HG02678 (cell line): Measurements from ENCODE around the gene MTCL1.

Experiments
- ATAC-seq: cut with Tn5 transposase; IDR thresholded peaks from one replicate; pipeline ENCODE4 v1.9.1; 2021; ENCODE audit warnings: mild to moderate bottlenecking, moderate library complexity; ENCODE audit not compliant: unreplicated experiment

The MTCL1 gene

GRCh38 chr18:8806100-8806797 is 100.9 kb downstream of the MTCL1 start:
- ATAC-seq: no peak

DNA sequence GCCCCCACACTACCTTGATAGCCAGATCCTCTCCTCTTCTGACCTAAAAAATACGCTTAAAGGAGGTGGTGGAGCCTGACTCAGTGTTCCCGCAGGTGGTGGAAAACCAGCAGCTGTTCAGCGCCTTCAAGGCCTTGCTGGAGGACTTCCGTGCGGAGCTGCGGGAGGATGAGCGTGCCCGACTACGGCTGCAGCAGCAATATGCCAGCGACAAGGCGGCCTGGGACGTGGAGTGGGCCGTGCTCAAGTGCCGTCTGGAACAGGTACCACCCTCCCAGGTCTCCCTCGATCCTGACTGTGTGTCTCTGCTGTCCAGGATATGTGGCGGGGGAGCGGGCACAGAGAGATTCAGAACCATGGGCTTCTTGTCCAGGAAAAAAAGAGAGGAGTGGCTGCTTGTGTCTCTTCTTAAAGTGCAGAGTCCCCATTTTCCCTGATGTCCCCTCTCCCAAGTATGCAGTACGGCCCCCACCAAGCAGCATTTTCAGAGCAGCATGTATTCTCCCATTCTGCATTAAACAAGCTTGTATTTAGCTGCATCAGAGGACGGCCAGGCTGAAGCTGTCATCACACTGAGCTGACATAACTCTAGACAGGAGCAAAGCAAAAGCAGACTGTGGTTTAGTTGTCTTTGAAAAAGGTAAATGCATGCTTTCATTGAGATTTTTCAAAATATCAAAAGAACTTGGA is 101.6 kb downstream of the MTCL1 start:
- no peak for ATAC-seq

DNA sequence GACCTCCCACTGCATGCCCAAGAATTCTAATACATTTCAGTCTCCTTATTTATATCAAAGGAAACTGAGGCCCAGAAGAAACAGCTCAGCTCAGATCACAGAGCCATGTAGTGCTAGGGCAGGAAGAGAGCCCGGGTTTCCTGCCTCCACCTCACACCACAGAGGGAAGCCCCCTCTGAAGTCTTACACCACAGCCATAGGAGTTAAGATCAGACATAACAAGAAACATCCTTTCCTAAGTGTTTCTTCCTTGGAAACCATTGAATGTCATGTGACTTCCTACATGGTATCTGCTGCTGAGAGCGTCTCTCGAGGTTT is 102.1 kb downstream of the MTCL1 start:
- ATAC-seq: no peak

DNA sequence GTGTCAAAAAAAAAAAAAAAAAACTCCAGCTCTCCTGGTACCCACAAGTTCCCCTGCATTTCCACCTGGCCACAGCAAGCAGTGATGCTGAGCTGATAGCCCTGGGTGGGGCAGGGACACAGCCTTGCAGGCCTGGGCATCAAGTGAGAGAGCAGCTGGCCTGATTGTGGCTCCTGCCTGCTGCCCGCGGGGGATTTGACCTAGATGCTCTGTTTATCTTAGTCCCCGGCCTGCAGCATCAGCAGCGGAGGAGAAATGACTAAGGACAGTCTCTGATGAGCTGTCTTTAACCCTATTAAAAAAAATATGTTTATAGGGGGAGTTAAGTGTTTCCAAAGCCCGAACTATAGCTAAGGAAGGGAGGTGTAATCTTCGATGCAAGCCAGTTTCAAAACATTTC is 102.6 kb downstream of the MTCL1 start:
- ATAC-seq: no peak

GRCh38 chr18:8809514-8809913 is 104.2 kb downstream of the MTCL1 start:
- no peak for ATAC-seq

GRCh38 chr18:8810157-8810556 is 104.8 kb downstream of the MTCL1 start:
- ATAC-seq: no peak

GRCh38 chr18:8811115-8811514 is 105.8 kb downstream of the MTCL1 start:
- ATAC-seq: no peak

- ATAC-seq: no peak
These were observed 107.3 kb downstream of the MTCL1 start for GRCh38 chr18:8812631-8813030.

- ATAC-seq: no peak
These were observed 108.3 kb downstream of the MTCL1 start for GRCh38 chr18:8813611-8814010.

GRCh38 chr18:8814206-8814605 is 108.8 kb downstream of the MTCL1 start:
- ATAC-seq: no peak

DNA sequence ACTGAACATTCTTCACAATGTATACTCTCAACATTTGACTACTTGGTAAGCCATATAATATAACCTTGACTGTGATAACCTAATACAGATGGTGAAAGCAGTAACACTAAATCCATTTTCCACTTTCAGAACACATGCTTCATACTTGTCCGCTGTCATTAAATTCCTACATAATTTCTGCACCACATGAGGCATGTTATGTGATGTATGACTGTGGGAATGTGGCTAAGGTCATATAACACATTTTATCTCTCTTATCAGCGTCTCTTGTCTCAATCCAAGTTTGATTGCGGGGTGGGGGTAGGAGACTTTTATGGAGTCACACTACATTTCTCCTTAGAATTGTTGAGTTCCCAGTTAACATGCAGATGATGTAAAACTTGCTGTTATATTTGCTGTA is 110.9 kb downstream of the MTCL1 start:
- no peak for ATAC-seq

GRCh38 chr18:8816816-8817215 is 111.5 kb downstream of the MTCL1 start:
- ATAC-seq: no peak

DNA sequence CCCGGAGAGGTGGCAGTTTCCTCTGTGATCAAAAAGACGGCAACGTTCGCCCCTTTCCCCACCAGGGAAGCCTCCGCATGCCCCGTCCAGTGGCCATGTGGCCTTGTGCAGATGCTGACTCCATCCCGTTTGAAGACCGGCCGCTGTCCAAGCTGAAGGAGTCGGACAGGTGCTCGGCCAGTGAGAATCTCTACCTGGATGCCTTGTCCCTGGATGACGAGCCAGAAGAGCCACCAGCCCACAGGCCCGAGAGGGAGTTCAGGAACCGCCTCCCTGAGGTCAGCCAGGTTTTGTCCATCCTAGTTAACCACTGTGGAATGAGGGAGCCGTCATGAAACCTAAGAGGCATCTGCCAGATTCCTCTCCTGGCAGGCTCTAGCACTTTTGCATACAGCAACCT is 113.6 kb downstream of the MTCL1 start:
- no peak for ATAC-seq

DNA sequence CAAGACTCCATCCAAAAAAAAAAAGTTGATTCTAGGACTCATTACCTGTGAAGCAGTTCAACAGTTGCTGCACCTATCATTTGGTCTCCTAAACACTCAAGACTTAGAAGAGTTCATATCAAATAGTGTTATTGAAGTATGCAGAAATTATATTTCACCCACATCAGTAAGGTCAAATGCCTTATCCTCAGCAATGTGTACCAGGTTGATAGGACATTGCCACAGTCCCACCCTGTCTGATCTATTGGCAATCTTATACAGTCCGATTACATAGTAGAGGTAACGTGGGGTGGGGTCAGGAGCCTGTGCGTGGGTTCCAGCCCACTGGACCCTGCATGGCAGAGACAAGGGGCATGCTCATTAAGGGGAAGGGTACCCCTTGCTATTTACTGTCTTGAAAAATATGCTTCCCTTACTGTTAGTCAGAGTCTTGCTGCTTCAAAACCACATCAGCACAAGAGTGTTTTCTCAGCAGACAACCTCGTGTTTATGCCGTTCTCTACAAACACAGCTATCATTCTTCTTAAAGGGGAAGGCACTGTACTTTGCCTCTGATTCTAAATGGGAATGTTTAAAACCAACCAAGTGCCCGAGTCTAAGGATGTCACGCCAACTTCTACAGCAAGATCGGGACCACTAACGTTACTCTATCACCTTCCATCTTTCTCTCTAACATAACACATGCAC is 115.2 kb downstream of the MTCL1 start:
- ATAC-seq: no peak

GRCh38 chr18:8821083-8821465 is 115.7 kb downstream of the MTCL1 start:
- ATAC-seq: no peak

- no peak for ATAC-seq
These were observed 116.2 kb downstream of the MTCL1 start for GRCh38 chr18:8821531-8821930.

DNA sequence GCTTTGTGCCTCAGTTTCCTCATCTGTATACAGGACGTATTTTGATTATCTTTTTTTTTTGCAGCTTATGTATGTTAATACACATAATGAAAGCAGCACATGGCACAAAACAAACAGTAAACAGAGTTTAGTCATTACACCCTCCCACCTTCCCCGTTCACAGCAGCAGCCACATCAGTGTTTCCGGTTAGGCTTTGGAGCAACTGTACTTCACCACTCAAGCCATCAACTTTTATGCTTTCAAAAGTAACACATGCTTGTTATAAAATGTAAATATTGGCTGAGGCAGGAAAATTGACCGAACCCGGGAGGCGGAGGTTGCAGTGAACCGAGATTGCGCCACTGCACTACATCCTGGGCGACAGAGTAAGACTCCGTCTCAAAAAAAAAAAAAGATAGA is 117.3 kb downstream of the MTCL1 start:
- ATAC-seq: no peak

DNA sequence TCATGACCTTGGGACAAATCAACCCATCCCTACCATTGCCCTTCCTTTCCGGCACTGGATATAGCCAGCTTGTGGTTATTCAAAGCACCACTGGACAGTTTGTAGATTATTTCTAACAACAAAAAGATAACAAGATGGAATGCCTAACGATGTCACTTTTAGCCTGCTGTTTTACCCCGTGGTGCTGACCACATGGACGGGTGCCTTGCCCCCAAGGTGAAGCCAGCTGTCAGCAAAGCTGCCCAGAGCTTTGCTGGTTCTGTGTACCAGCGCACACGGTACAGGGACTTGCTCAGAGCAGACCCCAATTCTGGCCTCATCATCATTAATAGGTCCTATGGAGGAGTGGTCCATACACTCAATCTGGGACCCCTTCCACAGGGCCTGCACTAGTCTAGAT is 118.2 kb downstream of the MTCL1 start:
- ATAC-seq: no peak

GRCh38 chr18:8824846-8825245 is 119.5 kb downstream of the MTCL1 start:
- no peak for ATAC-seq

GRCh38 chr18:8825273-8825672 is 119.9 kb downstream of the MTCL1 start:
- no peak for ATAC-seq

DNA sequence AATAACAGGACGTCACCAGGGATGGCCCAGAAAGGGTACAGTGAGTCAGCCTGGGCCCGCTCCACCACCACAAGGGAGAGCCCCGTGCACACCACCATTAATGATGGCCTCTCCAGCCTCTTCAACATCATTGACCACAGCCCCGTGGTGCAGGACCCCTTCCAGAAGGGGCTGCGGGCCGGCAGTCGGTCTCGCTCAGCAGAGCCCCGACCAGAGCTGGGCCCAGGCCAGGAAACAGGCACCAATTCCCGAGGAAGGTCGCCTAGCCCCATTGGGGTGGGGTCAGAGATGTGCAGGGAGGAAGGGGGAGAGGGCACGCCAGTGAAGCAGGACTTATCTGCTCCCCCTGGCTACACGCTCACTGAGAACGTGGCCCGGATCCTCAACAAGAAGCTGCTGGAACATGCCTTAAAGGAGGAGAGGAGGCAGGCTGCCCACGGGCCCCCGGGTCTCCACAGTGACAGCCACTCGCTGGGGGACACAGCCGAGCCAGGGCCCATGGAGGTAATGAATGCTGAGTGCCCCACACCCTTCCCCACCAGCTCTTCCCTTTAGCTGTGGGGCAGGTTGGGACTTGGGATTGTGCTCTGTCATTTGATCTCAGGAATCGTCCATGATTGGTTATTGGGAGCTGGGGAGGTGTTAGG is 120.5 kb downstream of the MTCL1 start:
- ATAC-seq: no peak

DNA sequence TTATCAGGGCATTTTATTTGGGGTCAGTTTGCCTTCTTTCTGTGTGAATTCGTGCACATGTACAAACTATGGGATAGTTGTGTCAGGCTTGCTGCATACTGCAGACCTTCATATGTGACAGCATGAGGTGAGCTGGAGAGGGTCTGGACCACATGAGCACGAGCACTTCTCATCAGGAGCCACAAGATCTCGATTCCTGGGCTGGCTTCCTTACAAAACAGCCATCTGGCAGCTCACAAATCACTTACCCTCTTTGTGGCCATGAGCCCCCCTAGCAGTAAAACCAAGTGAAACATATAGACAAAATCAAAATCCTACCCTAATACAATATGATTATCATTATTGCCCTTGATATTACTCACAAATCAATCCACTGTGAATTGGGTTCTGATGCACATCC is 121.2 kb downstream of the MTCL1 start:
- no peak for ATAC-seq
